NT2/D1 (cell line): ENCODE data around the gene TCP11.

Source experiments
- YY1 ChIP-seq: IDR thresholded peaks from 2 replicates; pipeline ENCODE4 v1.6.1; 2011; ENCODE audit not compliant: insufficient read length, insufficient read depth
- ZNF274 ChIP-seq: IDR thresholded peaks from 2 replicates; pipeline ENCODE4 v1.6.1; 2011; ENCODE audit warnings: mild to moderate bottlenecking, low read depth, low read length

GRCh38 chr6:35089935-35090505 lies 51.1 kb downstream of the TCP11 start:
- TF ChIP-seq YY1 (no peak), ZNF274 (no peak)
